Thyroid gland (tissue), 4 donors: Measurements from ENCODE around the gene C2CD2L.

Source experiments
- POLR2A ChIP-seq, 2 donors: fragments of 450-650 bp; IDR thresholded peaks; one replicate each; pipeline ENCODE4 v1.6.1; 2017; ENCODE audit warnings: antibody characterized with exemption in 2 of 2, mild to moderate bottlenecking in 2 of 2, moderate library complexity in 1 of 2
- TF ChIP-seq, protein P1 (sequence below), 6 experiments: fragments of 200-600 bp in 3 of 6; fragments of 450-650 bp in 3 of 6; sonication (generic) in 3 of 6; IDR thresholded peaks; one replicate each; pipeline ENCODE4 v1.5.1; 2016 to 2019; ENCODE audit warnings: antibody characterized with exemption in 6 of 6, mild to moderate bottlenecking in 2 of 6, inconsistent platforms in 1 of 6, moderate library complexity in 1 of 6

DNA sequence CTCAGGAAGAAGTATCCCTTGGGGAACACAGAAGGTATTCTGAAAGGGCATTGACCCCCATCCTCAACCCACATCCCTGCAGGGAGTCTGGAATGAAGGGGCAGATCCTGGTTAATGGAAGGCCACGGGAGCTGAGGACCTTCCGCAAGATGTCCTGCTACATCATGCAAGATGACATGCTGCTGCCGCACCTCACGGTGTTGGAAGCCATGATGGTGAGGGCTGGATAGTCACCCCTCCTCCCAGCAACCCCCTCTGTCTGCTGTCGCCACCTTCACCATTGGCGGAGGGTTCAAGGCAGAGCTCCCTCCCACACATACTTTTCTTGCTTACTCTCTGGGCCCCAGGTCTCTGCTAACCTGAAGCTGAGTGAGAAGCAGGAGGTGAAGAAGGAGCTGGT is 47.0 kb downstream of the C2CD2L start:
- TF ChIP-seq, protein P1, sequence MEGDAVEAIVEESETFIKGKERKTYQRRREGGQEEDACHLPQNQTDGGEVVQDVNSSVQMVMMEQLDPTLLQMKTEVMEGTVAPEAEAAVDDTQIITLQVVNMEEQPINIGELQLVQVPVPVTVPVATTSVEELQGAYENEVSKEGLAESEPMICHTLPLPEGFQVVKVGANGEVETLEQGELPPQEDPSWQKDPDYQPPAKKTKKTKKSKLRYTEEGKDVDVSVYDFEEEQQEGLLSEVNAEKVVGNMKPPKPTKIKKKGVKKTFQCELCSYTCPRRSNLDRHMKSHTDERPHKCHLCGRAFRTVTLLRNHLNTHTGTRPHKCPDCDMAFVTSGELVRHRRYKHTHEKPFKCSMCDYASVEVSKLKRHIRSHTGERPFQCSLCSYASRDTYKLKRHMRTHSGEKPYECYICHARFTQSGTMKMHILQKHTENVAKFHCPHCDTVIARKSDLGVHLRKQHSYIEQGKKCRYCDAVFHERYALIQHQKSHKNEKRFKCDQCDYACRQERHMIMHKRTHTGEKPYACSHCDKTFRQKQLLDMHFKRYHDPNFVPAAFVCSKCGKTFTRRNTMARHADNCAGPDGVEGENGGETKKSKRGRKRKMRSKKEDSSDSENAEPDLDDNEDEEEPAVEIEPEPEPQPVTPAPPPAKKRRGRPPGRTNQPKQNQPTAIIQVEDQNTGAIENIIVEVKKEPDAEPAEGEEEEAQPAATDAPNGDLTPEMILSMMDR (IDR thresholded peaks at IDR 0.05), result no peak
- no peak for TF ChIP-seq POLR2A (IDR thresholded peaks at IDR 0.05)
